Hepatocyte (in vitro differentiated cells): ENCODE data around the gene NOTCH1. TPM values are rescaled to one million over a fixed set of nuclear protein-coding genes. Genes with fewer than 3 reads are reported as not detected.

Experiments
- DNase-seq: peaks from one replicate; pipeline ENCODE4 v3.0.0-alpha.2; 2016; ENCODE audit warnings: low spot score
- H2AFZ ChIP-seq: fragments of 200-600 bp; sonication (generic); 2 replicates; pipeline ENCODE4 v1.6.0; 2016; ENCODE audit warnings: antibody characterized with exemption, mild to moderate bottlenecking
- H3K27ac ChIP-seq: fragments of 200-600 bp; sonication (generic); 2 replicates; pipeline ENCODE4 v1.5.1; 2016; ENCODE audit warnings: mild to moderate bottlenecking
- H3K27me3 ChIP-seq: fragments of 200-600 bp; sonication (generic); 2 replicates; pipeline ENCODE4 v1.6.1; 2016
- H3K36me3 ChIP-seq: fragments of 200-600 bp; sonication (generic); replicated peaks from 2 replicates; pipeline ENCODE4 v1.5.1; 2016; ENCODE audit warnings: low read depth; ENCODE audit not compliant: insufficient read depth
- H3K4me1 ChIP-seq: fragments of 200-600 bp; sonication (generic); 2 replicates; pipeline ENCODE4 v1.5.1; 2016; ENCODE audit warnings: mild to moderate bottlenecking, moderate library complexity; ENCODE audit not compliant: insufficient read depth
- H3K4me2 ChIP-seq: fragments of 200-600 bp; sonication (generic); 2 replicates; pipeline ENCODE4 v1.6.0; 2016
- H3K4me3 ChIP-seq: fragments of 200-600 bp; sonication (generic); 2 replicates; pipeline ENCODE4 v1.5.1; 2016; ENCODE audit warnings: mild to moderate bottlenecking
- H3K79me2 ChIP-seq: fragments of 200-600 bp; sonication (generic); 2 replicates; pipeline ENCODE4 v1.6.0; 2017; ENCODE audit warnings: mild to moderate bottlenecking
- H3K9me2 ChIP-seq: fragments of 200-600 bp; sonication (generic); replicated peaks from 2 replicates; pipeline ENCODE4 v1.6.0; 2017; ENCODE audit warnings: mild to moderate bottlenecking; ENCODE audit not compliant: insufficient read depth
- H3K9me3 ChIP-seq: fragments of 200-600 bp; sonication (generic); 2 replicates; pipeline ENCODE4 v1.5.1; 2016; ENCODE audit warnings: low read depth, mild to moderate bottlenecking
- H4K20me1 ChIP-seq: fragments of 200-600 bp; sonication (generic); 2 replicates; pipeline ENCODE4 v1.6.0; 2016; ENCODE audit warnings: mild to moderate bottlenecking; ENCODE audit not compliant: insufficient read depth, poor library complexity, severe bottlenecking
- CTCF ChIP-seq: fragments of 200-600 bp; sonication (generic); IDR thresholded peaks from 2 replicates; pipeline ENCODE4 v1.5.1; 2016; ENCODE audit warnings: antibody characterized with exemption, mild to moderate bottlenecking; ENCODE audit not compliant: poor library complexity
- EZH2 ChIP-seq: fragments of 200-600 bp; sonication (generic); IDR thresholded peaks from 2 replicates; pipeline ENCODE4 v1.6.1; 2016; ENCODE audit warnings: antibody characterized with exemption, mild to moderate bottlenecking, borderline replicate concordance
- EZH2phosphoT487 ChIP-seq: fragments of 200-600 bp; sonication (generic); IDR thresholded peaks from one replicate; pipeline ENCODE4 v1.6.1; 2018; ENCODE audit warnings: antibody characterized with exemption, mild to moderate bottlenecking, low read depth, moderate library complexity; ENCODE audit not compliant: unreplicated experiment, severe bottlenecking
- WGBS: methylation state at CpG from one replicate; pipeline ENCODE4 v1.1.6; 2016; ENCODE audit warnings: low lambda C conversion rate; ENCODE audit errors: missing lambda C conversion rate; 5-methylcytosine and 5-hydroxymethylcytosine counted together
- polyA plus RNA-seq: library from polyadenylated mRNA; unstranded; fragments of >200 nt; fragmentation: Nextera tagmentation; extraction: Ambion mirVana; gene quantifications from 2 replicates; pipeline ENCODE4 v1.2.1, GENCODE V29; 2016
- total RNA-seq: library from RNA; depleted of rRNA; stranded (reverse); fragments of >200 nt; gene quantifications from 2 replicates; pipeline ENCODE4 v1.2.3, GENCODE V29; 2014

The NOTCH1 gene
- total and polyA plus RNA-seq, 2 experiments from 2014 or later, result 5.3 to 6.5 TPM

- TF ChIP-seq EZH2, result no peak
- TF ChIP-seq CTCF, result no peak
- no peak for TF ChIP-seq EZH2phosphoT487
- no peaks in the 10 kb centered on the region for H3K36me3 ChIP-seq
- no peaks in the 10 kb centered on the region for H3K27me3 ChIP-seq
- no peak overlapping the region for H2AFZ ChIP-seq
- H3K9me3 ChIP-seq, result no peaks in the 10 kb centered on the region
- DNase-seq, result no peak
- H3K4me3 ChIP-seq, result no peak overlapping the region
- H3K4me2 ChIP-seq, result no peak overlapping the region
- H3K79me2 ChIP-seq, result no peaks in the 10 kb centered on the region
- H3K27ac ChIP-seq, result no peak overlapping the region
- WGBS, result 95% methylated on average over 11 of the region's 11 CpGs
- H4K20me1 ChIP-seq, result no peaks in the 10 kb centered on the region
- H3K9me2 ChIP-seq, result no peaks in the 10 kb centered on the region
- no peaks in the 10 kb centered on the region for H3K4me1 ChIP-seq
These were observed 92.5 kb downstream of the NOTCH1 start for GRCh38 chr9:136453326-136453725.

GRCh38 chr9:136451221-136451877, 94.5 kb downstream of the NOTCH1 start:
- Histone ChIP-seq H2AFZ (no peak overlapping the region), H3K27me3 (no peaks in the 10 kb centered on the region), H3K9me2 (no peaks in the 10 kb centered on the region), H3K4me2 (no peak overlapping the region), H4K20me1 (no peaks in the 10 kb centered on the region), H3K27ac (no peak overlapping the region), H3K79me2 (no peaks in the 10 kb centered on the region), H3K4me3 (no peak overlapping the region), H3K9me3 (no peaks in the 10 kb centered on the region), H3K4me1 (no peaks in the 10 kb centered on the region), H3K36me3 (no peaks in the 10 kb centered on the region)
- WGBS, result 92% methylated on average over 26 of the region's 26 CpGs
- no peak for DNase-seq
- no peak for TF ChIP-seq CTCF
- no peak for TF ChIP-seq EZH2phosphoT487
- no peak for TF ChIP-seq EZH2

GRCh38 chr9:136448655-136449054, 97.2 kb downstream of the NOTCH1 start:
- H2AFZ ChIP-seq, result no peak overlapping the region
- H3K36me3 ChIP-seq, result no peaks in the 10 kb centered on the region
- no peaks in the 10 kb centered on the region for H4K20me1 ChIP-seq
- H3K4me1 ChIP-seq, result no peaks in the 10 kb centered on the region
- no peak overlapping the region for H3K4me3 ChIP-seq
- no peaks in the 10 kb centered on the region for H3K9me2 ChIP-seq
- H3K4me2 ChIP-seq, result no peak overlapping the region
- H3K27me3 ChIP-seq, result no peaks in the 10 kb centered on the region
- no peak for TF ChIP-seq EZH2
- 96% methylated on average over 2 of the region's 3 CpGs for WGBS
- no peaks in the 10 kb centered on the region for H3K79me2 ChIP-seq
- DNase-seq, result no peak
- H3K9me3 ChIP-seq, result no peaks in the 10 kb centered on the region
- no peak overlapping the region for H3K27ac ChIP-seq

GRCh38 chr9:136447173-136447778, 98.6 kb downstream of the NOTCH1 start:
- no peak for TF ChIP-seq EZH2phosphoT487
- no peak for TF ChIP-seq CTCF
- TF ChIP-seq EZH2, result no peak
- 96% methylated on average over 27 of the region's 27 CpGs for WGBS
- DNase-seq, result no peak
- Histone ChIP-seq H3K4me3 (no peak overlapping the region), H3K4me1 (no peaks in the 10 kb centered on the region), H3K4me2 (no peak overlapping the region), H3K9me2 (no peaks in the 10 kb centered on the region), H3K9me3 (no peaks in the 10 kb centered on the region), H3K36me3 (no peaks in the 10 kb centered on the region), H3K27ac (no peak overlapping the region), H3K79me2 (no peaks in the 10 kb centered on the region), H2AFZ (no peak overlapping the region), H3K27me3 (no peaks in the 10 kb centered on the region), H4K20me1 (no peaks in the 10 kb centered on the region)
